Immature natural killer cell (primary cell): ENCODE measurements around the gene KRTAP2-3. TPM values are rescaled to one million over a fixed set of nuclear protein-coding genes. Genes with fewer than 3 reads are reported as not detected.
"Not testable (repeated sequence)": the region's sequence is repeated elsewhere in the genome, so short reads cannot be mapped to it uniquely, and the experiment has no call there.

Experiments
- DNase-seq, 3 donors: peaks; one replicate each; pipeline ENCODE4 v3.0.0; 2022; ENCODE audit warnings: mixed read lengths in 1 of 3
- H3K27ac Mint-ChIP-seq, 6 donors: one replicate each; pipeline ENCODE4 v1.8.0; 2020; ENCODE audit warnings: mixed read lengths in 6 of 6, mild to moderate bottlenecking in 5 of 6, inconsistent platforms in 4 of 6, moderate library complexity in 3 of 6
- H3K27me3 Mint-ChIP-seq, 3 donors: one replicate each; pipeline ENCODE4 v1.8.0; 2020 to 2021; ENCODE audit warnings: low read depth in 3 of 3, mild to moderate bottlenecking in 3 of 3, mixed read lengths in 3 of 3, moderate library complexity in 3 of 3, inconsistent platforms in 1 of 3
- H3K36me3 Mint-ChIP-seq, 3 donors: one replicate each; pipeline ENCODE4 v1.8.0; 2020; ENCODE audit warnings: mixed read lengths in 3 of 3, inconsistent platforms in 2 of 3, mild to moderate bottlenecking in 2 of 3
- H3K4me1 Mint-ChIP-seq, 2 donors: one replicate each; pipeline ENCODE4 v1.8.0; 2020; ENCODE audit warnings: inconsistent platforms in 2 of 2, mild to moderate bottlenecking in 2 of 2, mixed read lengths in 2 of 2, moderate library complexity in 1 of 2
- H3K4me3 Mint-ChIP-seq, 5 donors: one replicate each; pipeline ENCODE4 v1.8.0; 2020; ENCODE audit warnings: mild to moderate bottlenecking in 5 of 5, mixed read lengths in 5 of 5, inconsistent platforms in 3 of 5, moderate library complexity in 3 of 5
- H3K9me3 Mint-ChIP-seq, 6 donors: one replicate each; pipeline ENCODE4 v1.8.0; 2020; ENCODE audit warnings: mild to moderate bottlenecking in 6 of 6, mixed read lengths in 6 of 6, inconsistent platforms in 4 of 6, moderate library complexity in 3 of 6
- polyA plus RNA-seq, 3 donors: library from polyadenylated mRNA; unstranded; fragments of 300-500 nt; fragmentation: Illumina TruSeq; gene quantifications; one replicate each; pipeline ENCODE4 v1.2.3, GENCODE V29; 2021

Gene KRTAP2-3
- polyA plus RNA-seq, 3 donors from 2014 or later = not detected

GRCh38 chr17:41084100-41084856, 24.4 kb upstream of the KRTAP2-3 start, which contains the start of gene KRTAP4-7:
TSS of gene KRTAP4-7 (plus strand) at chr17:41084150. CDS start at chr17:41084207, 57 bp downstream.
- not testable (repeated sequence) for H3K4me3 Mint-ChIP-seq, H3K4me1 Mint-ChIP-seq, H3K27ac Mint-ChIP-seq, H3K9me3 Mint-ChIP-seq, DNase-seq, H3K36me3 Mint-ChIP-seq
- H3K27me3 Mint-ChIP-seq = peaks cover 0 to 12% (median 3%) of the 10 kb centered on the region in 3 donors

DNA sequence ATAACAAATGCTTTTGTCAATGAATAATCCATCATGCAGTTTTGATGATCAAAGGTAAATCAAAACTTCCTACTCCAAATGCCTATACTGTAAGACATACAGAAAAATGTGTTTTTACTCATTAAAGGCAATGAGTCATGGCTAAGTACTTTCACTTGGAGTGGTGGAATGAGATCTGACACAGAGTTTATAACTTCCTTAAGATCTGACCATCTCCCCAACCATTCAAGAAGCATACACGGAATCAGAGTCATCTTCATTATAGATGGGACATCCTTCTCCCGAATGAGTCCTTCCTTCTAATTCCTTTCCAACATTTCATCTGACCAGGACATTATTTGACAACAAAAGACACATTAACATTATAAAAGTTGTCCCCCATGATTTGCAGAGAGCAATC, 23.5 kb upstream of the KRTAP2-3 start:
- not testable (repeated sequence) for H3K4me3 Mint-ChIP-seq

DNA sequence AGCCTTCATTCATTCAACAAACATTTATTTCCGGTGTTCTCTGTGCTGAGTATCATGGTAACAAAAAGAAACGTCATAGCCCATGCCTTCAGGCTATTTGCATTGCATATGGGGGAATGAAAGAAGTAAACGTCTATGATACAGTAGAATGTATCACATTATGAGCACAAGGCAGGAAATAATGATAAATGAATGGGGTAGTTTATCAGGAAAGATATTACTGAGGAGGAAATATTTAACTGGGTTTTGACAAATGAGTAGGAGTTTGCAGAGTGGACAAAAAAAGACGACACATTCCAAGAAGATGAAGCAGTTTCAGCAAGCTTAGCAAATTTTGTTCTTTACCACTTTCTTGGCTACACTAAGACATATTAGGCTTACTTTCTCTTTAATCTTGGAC, 22.7 kb upstream of the KRTAP2-3 start:
- Mint-ChIP-seq H3K36me3 (no peaks in the 10 kb centered on the region), H3K9me3 (no peaks in the 10 kb centered on the region), H3K27ac (no peak overlapping the region), H3K4me1 (no peaks in the 10 kb centered on the region), H3K27me3 (peaks cover 2 to 12% (median 3%) of the 10 kb centered on the region in 3 donors), H3K4me3 (no peak overlapping the region)
- no peak for DNase-seq

More for the DNA sequence above, 23.5 kb upstream of the KRTAP2-3 start:
- peaks cover 2 to 12% (median 3%) of the 10 kb centered on the region in 3 donors for H3K27me3 Mint-ChIP-seq
- not testable (repeated sequence) for DNase-seq, H3K4me1 Mint-ChIP-seq, H3K36me3 Mint-ChIP-seq, H3K27ac Mint-ChIP-seq, H3K9me3 Mint-ChIP-seq

GRCh38 chr17:41076788-41077187, 16.9 kb upstream of the KRTAP2-3 start:
- no peak for DNase-seq
- no peaks in the 10 kb centered on the region for H3K4me1 Mint-ChIP-seq
- no peak overlapping the region for H3K27ac Mint-ChIP-seq
- no peaks in the 10 kb centered on the region for H3K36me3 Mint-ChIP-seq
- H3K27me3 Mint-ChIP-seq = peaks cover 2 to 5% (median 2%) of the 10 kb centered on the region in 3 donors
- no peaks in the 10 kb centered on the region for H3K9me3 Mint-ChIP-seq
- H3K4me3 Mint-ChIP-seq = no peak overlapping the region

GRCh38 chr17:41073676-41074075, 13.8 kb upstream of the KRTAP2-3 start:
- DNase-seq = no peak
- H3K36me3 Mint-ChIP-seq = no peaks in the 10 kb centered on the region
- H3K9me3 Mint-ChIP-seq = no peaks in the 10 kb centered on the region
- no peak overlapping the region for H3K4me3 Mint-ChIP-seq
- H3K27me3 Mint-ChIP-seq = peaks cover 2 to 4% (median 2%) of the 10 kb centered on the region in 3 donors
- H3K27ac Mint-ChIP-seq = no peak overlapping the region
- peaks cover 0 to 2% of the 10 kb centered on the region in 2 donors for H3K4me1 Mint-ChIP-seq

DNA sequence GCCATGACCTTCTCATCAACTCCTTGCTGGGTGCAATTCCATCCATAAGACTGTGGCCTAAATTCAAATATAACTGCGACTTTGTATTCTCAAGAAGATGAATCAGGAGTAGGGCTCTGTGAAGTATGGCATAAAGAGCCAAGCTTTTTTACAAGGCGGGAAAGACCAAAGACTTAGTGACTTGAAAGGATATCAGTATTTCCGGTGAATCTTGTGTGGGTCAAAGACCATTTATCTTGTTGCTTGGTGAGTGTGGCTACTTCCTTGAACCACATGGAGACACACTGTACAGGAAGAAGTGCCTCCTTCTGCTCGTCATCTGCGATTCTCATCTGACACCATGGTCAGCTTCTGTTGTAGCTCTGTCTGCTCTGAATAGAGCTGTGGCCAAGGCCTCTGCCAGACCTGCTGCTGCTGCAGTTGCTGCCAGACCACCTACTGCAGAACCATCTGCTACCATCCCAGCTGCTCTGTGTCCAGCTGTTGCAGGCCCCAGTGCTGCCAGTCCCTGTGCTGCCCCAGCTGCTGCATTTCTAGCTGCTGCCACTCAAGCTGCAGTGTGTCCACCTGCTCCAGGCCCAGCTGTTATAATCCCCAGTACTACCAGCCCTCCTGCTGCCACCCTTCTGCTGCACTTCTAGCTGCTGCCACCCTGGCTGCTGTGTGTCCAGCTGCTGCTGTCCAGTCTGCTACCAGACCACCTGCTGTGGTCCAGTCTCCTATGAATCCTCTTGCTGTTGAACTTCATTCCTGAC, 11.9 kb upstream of the KRTAP2-3 start:
- no peaks in the 10 kb centered on the region for H3K36me3 Mint-ChIP-seq
- peaks cover 0 to 2% of the 10 kb centered on the region in 2 donors for H3K4me1 Mint-ChIP-seq
- no peak for DNase-seq
- peaks cover 0 to 4% (median 2%) of the 10 kb centered on the region in 3 donors for H3K27me3 Mint-ChIP-seq
- H3K9me3 Mint-ChIP-seq = peaks cover 0 to 1% (median 0%) of the 10 kb centered on the region in 6 donors
- no peak overlapping the region for H3K4me3 Mint-ChIP-seq
- no peak overlapping the region for H3K27ac Mint-ChIP-seq

DNA sequence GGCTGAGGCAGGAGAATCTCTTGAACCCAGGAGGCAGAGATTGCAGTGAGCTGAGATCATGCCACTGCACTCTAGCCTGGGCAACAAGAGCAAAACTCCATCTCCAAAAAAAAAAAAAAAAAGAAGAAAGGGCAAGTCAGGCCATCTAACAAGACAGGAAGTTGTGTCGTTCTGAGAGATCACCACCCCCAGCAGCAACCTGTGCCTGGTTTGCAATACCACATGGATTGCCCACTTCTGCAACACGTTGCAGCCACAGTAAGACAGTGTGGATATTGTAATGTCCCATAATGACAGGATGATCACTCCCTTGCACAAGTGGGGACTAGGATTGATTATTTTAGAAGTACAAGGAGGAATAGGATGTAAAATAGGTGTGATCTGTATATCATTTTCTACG, 9.1 kb upstream of the KRTAP2-3 start:
- H3K27ac Mint-ChIP-seq = no peak overlapping the region
- H3K27me3 Mint-ChIP-seq = peaks cover 0 to 2% (median 0%) of the 10 kb centered on the region in 3 donors
- no peak overlapping the region for H3K4me3 Mint-ChIP-seq
- peaks cover 0 to 2% of the 10 kb centered on the region in 2 donors for H3K4me1 Mint-ChIP-seq
- H3K9me3 Mint-ChIP-seq = peaks cover 0 to 1% (median 0%) of the 10 kb centered on the region in 6 donors
- H3K36me3 Mint-ChIP-seq = no peaks in the 10 kb centered on the region
- DNase-seq = no peak

DNA sequence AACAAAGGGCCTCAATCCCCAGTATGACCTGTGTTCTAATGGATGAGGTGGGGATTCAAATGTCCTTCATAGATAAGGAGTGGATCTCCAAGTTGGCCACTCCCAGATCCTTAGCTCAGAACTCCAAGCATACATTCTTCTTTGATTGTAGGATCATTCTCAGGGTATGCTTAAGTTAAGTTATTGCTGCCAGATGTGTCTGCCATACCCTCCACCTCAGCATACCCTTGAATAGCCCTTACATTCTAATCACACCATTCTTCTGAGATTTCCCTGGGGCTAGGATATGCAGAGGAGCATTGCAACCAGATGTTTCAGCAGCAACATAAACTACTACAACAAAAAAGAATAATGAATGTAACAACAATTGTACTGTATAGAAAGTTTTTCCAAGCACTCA, 7.4 kb upstream of the KRTAP2-3 start:
- Mint-ChIP-seq H3K9me3 (peaks cover 0 to 1% (median 0%) of the 10 kb centered on the region in 6 donors), H3K36me3 (no peaks in the 10 kb centered on the region), H3K27ac (no peak overlapping the region), H3K4me3 (no peak overlapping the region), H3K4me1 (peaks cover 0 to 2% of the 10 kb centered on the region in 2 donors), H3K27me3 (peaks cover 0 to 6% (median 2%) of the 10 kb centered on the region in 3 donors)
- no peak for DNase-seq

DNA sequence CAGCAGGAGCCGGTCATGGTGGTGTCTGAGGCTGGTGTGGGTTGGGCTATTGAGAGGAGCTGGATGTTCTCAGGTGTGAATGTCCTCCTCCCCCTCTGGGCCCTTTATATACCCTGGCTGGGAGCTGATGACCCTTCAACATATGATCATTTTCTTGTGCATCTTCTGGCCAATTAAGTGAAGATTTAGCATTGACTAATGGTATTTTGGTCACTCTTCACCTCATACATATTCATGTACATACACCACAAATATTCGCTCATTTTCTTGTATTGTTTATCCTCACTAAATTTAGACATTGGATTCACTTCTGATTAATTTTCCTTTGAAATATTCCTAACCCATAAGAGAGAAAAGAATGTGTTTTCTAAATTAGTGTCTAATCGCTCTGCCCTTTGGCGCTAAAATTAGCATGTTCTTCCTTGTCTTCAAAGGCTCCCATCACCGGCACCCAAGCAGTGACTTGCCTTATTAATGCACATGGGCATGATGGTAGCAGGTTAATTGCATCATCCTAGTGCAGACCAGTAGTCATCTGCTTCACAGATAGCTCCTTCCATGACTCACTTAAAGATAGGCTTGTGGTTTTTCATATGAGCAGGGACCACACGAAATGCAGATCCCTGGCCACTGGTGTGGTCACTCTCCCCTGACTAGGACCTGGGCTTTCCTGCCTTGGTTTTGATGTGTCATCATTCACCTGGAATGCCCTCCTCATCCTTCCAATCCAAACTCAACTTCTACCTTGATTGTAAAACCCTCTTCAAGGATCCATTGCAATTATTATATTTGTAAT, 6.1 kb upstream of the KRTAP2-3 start, which contains the start of gene KRTAP2-4:
KRTAP2-4 (minus strand) TSS at position 51 of the 796 bp plus-strand sequence; CDS start at position 17, 34 bp downstream.
- peaks cover 0 to 12% (median 2%) of the 10 kb centered on the region in 3 donors for H3K27me3 Mint-ChIP-seq
- peaks cover 0 to 1% (median 0%) of the 10 kb centered on the region in 6 donors for H3K9me3 Mint-ChIP-seq
- no peaks in the 10 kb centered on the region for H3K36me3 Mint-ChIP-seq
- H3K4me3 Mint-ChIP-seq = no peak within 1 kb of the TSS
- H3K27ac Mint-ChIP-seq = no peak within 1 kb of the TSS
- no peak for DNase-seq
- H3K4me1 Mint-ChIP-seq = peaks cover 0 to 2% of the 10 kb centered on the region in 2 donors

- not testable (repeated sequence) for H3K27ac Mint-ChIP-seq, H3K36me3 Mint-ChIP-seq, H3K4me1 Mint-ChIP-seq, H3K4me3 Mint-ChIP-seq, DNase-seq, H3K9me3 Mint-ChIP-seq
- H3K27me3 Mint-ChIP-seq = peaks cover 0 to 14% (median 4%) of the 10 kb centered on the region in 3 donors
These were observed 5.2 kb upstream of the KRTAP2-3 start for GRCh38 chr17:41065016-41065689.

- H3K27ac Mint-ChIP-seq = no peak overlapping the region
- H3K4me1 Mint-ChIP-seq = peaks cover 0 to 2% of the 10 kb centered on the region in 2 donors
These were observed 4.4 kb upstream of the KRTAP2-3 start for GRCh38 chr17:41064301-41064700.

GRCh38 chr17:41063449-41063848, 3.5 kb upstream of the KRTAP2-3 start:
- Mint-ChIP-seq H3K4me3 (no peak overlapping the region), H3K27ac (no peak overlapping the region), H3K9me3 (peaks cover 0 to 5% (median 0%) of the 10 kb centered on the region in 6 donors), H3K4me1 (no peaks in the 10 kb centered on the region), H3K27me3 (peaks cover 2 to 14% (median 4%) of the 10 kb centered on the region in 3 donors), H3K36me3 (no peaks in the 10 kb centered on the region)
- DNase-seq = no peak

More at GRCh38 chr17:41064301-41064700, 4.4 kb upstream of the KRTAP2-3 start:
- Mint-ChIP-seq H3K36me3 (no peaks in the 10 kb centered on the region), H3K9me3 (peaks cover 0 to 4% (median 0%) of the 10 kb centered on the region in 6 donors), H3K4me3 (no peak overlapping the region), H3K27me3 (peaks cover 2 to 14% (median 4%) of the 10 kb centered on the region in 3 donors)
- no peak for DNase-seq

- no peak for DNase-seq
- H3K4me3 Mint-ChIP-seq = no peak overlapping the region
- no peak overlapping the region for H3K27ac Mint-ChIP-seq
- H3K27me3 Mint-ChIP-seq = peaks cover 2 to 14% (median 4%) of the 10 kb centered on the region in 3 donors
- H3K9me3 Mint-ChIP-seq = peaks cover 0 to 3% (median 0%) of the 10 kb centered on the region in 6 donors
- no peaks in the 10 kb centered on the region for H3K36me3 Mint-ChIP-seq
- H3K4me1 Mint-ChIP-seq = no peaks in the 10 kb centered on the region
These were observed 2.0 kb upstream of the KRTAP2-3 start for GRCh38 chr17:41061964-41062363.
